Measurements from ENCODE around the gene KCTD19. TPM values are rescaled to one million over a fixed set of nuclear protein-coding genes. Genes with fewer than 3 reads are reported as not detected.

Gene KCTD19
- total and polyA plus RNA-seq, 8 donors: 0.73 to 13.1 (median 7.7) TPM; not detected in 1

DNA sequence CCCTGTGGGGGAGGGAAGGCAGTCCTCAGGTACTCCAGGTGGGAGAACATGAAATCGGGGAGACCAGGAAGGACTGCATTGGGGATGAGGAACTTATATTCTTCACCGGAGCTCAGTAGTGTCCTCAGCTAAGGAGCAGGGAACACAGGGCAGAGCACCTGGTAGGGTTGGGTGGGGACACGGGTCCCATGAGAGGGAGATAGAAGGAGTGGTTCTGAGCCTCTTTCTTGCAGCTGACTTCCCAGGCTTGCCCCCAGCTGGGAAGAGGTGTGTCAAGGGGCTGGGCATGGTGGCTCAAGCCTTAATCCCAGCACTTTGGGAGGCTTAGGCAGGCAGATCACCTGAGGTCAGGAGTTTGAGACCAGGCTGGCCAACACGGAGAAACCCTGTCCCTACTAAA lies 81.4 kb downstream of the KCTD19 start:
- Histone ChIP-seq H3K4me1 (peaks cover 69 to 80% of the 10 kb centered on the region in 2 donors), H3K4me3 (peak overlapping the region in 1 of 2 donors; percentile 81), H3K27ac (peak overlapping the region; percentile 92 to 97), H3K27me3 (peaks cover 0 to 24% of the 10 kb centered on the region in 2 donors), H3K36me3 (peaks cover 0 to under 1% of the 10 kb centered on the region in 2 donors), H3K9me3 (no peaks in the 10 kb centered on the region)
- intact Hi-C loops (cut with DNase I): no loop called here
- DNase-seq (no peak), ATAC-seq (no peak)
- TF ChIP-seq, protein P1, sequence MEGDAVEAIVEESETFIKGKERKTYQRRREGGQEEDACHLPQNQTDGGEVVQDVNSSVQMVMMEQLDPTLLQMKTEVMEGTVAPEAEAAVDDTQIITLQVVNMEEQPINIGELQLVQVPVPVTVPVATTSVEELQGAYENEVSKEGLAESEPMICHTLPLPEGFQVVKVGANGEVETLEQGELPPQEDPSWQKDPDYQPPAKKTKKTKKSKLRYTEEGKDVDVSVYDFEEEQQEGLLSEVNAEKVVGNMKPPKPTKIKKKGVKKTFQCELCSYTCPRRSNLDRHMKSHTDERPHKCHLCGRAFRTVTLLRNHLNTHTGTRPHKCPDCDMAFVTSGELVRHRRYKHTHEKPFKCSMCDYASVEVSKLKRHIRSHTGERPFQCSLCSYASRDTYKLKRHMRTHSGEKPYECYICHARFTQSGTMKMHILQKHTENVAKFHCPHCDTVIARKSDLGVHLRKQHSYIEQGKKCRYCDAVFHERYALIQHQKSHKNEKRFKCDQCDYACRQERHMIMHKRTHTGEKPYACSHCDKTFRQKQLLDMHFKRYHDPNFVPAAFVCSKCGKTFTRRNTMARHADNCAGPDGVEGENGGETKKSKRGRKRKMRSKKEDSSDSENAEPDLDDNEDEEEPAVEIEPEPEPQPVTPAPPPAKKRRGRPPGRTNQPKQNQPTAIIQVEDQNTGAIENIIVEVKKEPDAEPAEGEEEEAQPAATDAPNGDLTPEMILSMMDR (IDR thresholded peaks at IDR 0.05): no peak

DNA sequence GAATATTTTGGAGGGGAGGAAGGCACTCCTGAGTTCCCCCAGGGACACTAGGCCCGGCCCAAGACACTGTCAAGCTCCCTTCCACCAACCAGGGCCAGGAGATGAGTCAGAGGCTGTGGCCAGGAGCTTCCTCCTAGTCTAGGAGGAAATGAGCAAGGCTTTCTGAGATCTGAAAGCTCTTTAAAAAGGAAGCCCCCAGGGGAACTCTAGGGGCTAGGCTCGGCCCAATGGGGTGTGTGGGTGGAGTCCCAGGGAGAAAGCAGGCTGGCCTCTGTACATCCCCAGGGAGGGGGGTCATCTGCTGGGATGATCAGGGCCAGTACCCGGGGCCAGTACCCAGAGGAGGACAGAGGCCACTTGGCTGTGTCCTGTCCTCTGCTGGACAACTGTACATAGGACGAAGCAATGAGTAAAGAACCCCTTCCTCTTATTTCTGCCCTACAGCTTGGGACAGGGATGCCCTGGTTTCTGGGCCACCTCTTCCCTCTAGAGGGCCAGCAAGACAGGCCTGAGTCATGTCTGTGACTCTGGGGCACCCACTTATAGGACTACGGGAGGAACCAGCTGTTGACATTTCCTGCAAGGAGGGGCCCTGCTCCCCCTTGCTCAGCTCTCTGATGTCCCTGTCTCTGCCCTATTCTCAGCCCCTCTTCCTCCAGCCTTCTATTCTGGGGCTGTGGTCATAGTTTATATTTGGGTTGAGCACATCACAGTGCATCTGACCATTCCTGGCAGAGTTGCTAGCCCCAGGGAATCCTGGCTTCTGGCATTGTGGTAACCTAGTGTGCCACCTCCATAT lies 82.0 kb downstream of the KCTD19 start:
- peaks cover 0 to 6% of the 10 kb centered on the region in 2 donors for H3K36me3 ChIP-seq
- DNase-seq: peak in 2 of 4 donors; percentile 90 to 92
- H3K27ac ChIP-seq: peak overlapping the region; percentile 92 to 97
- TF ChIP-seq, protein P1 (IDR thresholded peaks at IDR 0.05): peak in 1 of 2 donors; percentile 27
- peaks cover 0 to 18% of the 10 kb centered on the region in 2 donors for H3K27me3 ChIP-seq
- H3K4me1 ChIP-seq: peaks cover 75 to 86% of the 10 kb centered on the region in 2 donors
- H3K4me3 ChIP-seq: peak overlapping the region in 1 of 2 donors; percentile 81
- ATAC-seq: peak; percentile 0
- intact Hi-C loops (cut with DNase I): no loop called here
- no peaks in the 10 kb centered on the region for H3K9me3 ChIP-seq

DNA sequence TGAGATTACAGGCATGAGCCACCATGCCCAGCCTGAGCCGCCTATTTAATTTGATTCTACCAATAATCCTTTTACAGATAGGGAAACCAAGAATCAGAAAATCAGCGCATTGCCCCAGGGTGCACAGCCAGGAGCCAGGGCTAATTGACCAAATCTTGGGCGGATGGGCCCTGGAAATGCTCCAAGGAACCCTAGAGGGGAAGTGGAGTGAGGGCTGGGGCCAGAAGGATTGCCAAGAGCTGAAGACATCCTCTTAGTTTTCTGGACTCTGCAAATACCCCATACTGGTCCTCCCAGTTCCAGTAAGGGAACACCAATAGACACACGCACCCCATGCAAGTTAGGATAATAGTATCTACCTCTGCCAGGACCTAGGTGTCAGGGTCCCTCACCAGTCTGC lies 83.1 kb downstream of the KCTD19 start:
- ATAC-seq: no peak
- intact Hi-C loops (cut with DNase I): no loop called here
- Histone ChIP-seq H3K4me1 (peaks cover 70 to 79% of the 10 kb centered on the region in 2 donors), H3K27me3 (peaks cover 0 to 7% of the 10 kb centered on the region in 2 donors), H3K9me3 (no peaks in the 10 kb centered on the region), H3K36me3 (peaks cover 0 to 17% of the 10 kb centered on the region in 2 donors), H3K27ac (peak overlapping the region; percentile 92 to 97), H3K4me3 (peak overlapping the region in 1 of 2 donors; percentile 81)
- TF ChIP-seq, protein P1 (IDR thresholded peaks at IDR 0.05): no peak
- DNase-seq: peak in 2 of 4 donors; percentile 33 to 59

DNA sequence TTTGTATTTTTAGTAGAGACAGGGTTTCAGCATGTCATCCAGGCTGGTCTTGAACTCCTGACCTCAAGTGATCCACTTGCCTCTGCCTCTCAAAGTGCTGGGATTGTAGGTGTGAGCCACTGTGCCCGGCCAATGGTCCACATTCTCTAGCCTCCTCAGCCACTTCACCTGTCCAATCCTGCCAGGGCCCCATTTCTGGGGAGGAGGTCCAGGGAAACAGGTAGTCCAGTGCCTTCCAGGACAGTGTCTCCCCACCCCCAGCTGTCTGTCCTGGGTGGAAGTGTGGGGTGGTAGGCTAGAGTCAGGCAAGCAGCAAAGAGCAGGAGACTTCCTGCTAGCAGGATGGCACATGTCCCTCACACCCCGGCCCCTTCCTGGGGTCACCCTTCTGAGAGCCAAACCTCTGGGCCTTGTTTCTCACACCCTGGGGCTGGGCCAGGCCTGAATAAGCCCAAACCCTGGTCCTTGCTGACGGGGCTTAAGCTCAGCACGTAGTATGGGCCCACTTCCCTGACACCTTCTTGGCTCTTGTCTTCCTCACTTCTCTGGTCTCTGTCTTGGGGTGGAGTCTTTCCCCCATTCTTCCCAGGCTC lies 84.3 kb downstream of the KCTD19 start:
- peaks cover 0 to 30% of the 10 kb centered on the region in 2 donors for H3K36me3 ChIP-seq
- H3K4me3 ChIP-seq: no peak overlapping the region
- no peaks in the 10 kb centered on the region for H3K27me3 ChIP-seq
- ATAC-seq (no peak), DNase-seq (peak in 2 of 4 donors; percentile 94 to 95)
- no peaks in the 10 kb centered on the region for H3K9me3 ChIP-seq
- intact Hi-C loops (cut with DNase I): no loop called here
- TF ChIP-seq, protein P1 (IDR thresholded peaks at IDR 0.05): no peak
- peak overlapping the region; percentile 92 to 97 for H3K27ac ChIP-seq
- peaks cover 63 to 69% of the 10 kb centered on the region in 2 donors for H3K4me1 ChIP-seq

All from left lung (tissue), 10 donors.